ENCODE data around the gene QRICH1. TPM values are rescaled to one million over a fixed set of nuclear protein-coding genes. Genes with fewer than 3 reads are reported as not detected.
A peak's percentile ranks its signal among the peaks of the same experiment; 100 is the strongest.

Gene QRICH1
- total and polyA plus RNA-seq, 2 of the 13 experiments (the other 11 are each of a cell fraction or from before 2014, with no cell fraction given): 52.6 to 102 TPM

DNA sequence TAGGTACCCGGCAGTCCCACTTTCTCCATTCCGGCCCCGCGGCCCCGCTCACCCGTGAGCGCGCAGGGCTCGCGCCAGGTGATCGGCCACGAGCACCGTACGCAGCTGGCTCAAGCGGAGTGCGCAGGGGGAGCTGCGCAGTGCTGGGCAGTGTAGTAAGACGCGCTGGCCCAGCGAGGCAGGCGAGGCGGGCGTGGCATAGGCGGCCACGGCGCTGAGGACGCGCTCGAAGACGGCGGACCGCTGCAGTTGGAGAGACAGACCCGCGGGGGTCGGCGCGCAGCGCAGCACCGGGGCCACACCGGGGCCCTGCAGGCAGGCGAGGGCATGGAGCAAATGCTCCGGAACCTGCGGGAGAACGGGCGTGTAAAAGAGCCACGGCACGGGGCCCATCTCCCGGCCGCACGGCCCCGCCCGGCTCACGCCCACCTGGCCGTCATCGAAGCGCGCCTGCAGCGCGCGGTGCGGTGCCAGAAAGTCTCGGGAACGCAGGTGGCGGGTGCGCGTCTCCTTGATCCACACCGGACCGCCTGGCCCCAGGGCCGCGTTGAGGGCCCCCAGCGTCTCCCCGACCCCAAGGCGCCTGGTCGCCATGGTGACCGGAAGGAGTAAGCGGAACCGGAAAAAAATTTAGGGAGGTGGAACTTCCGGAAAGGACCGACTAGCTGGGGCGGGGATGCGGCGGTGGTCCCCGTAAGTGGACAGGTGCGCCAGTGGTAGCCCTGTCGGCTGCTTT is 75.7 kb downstream of the QRICH1 start, which contains the start of gene DALRD3 (continued):
- TF ChIP-seq, protein P1, sequence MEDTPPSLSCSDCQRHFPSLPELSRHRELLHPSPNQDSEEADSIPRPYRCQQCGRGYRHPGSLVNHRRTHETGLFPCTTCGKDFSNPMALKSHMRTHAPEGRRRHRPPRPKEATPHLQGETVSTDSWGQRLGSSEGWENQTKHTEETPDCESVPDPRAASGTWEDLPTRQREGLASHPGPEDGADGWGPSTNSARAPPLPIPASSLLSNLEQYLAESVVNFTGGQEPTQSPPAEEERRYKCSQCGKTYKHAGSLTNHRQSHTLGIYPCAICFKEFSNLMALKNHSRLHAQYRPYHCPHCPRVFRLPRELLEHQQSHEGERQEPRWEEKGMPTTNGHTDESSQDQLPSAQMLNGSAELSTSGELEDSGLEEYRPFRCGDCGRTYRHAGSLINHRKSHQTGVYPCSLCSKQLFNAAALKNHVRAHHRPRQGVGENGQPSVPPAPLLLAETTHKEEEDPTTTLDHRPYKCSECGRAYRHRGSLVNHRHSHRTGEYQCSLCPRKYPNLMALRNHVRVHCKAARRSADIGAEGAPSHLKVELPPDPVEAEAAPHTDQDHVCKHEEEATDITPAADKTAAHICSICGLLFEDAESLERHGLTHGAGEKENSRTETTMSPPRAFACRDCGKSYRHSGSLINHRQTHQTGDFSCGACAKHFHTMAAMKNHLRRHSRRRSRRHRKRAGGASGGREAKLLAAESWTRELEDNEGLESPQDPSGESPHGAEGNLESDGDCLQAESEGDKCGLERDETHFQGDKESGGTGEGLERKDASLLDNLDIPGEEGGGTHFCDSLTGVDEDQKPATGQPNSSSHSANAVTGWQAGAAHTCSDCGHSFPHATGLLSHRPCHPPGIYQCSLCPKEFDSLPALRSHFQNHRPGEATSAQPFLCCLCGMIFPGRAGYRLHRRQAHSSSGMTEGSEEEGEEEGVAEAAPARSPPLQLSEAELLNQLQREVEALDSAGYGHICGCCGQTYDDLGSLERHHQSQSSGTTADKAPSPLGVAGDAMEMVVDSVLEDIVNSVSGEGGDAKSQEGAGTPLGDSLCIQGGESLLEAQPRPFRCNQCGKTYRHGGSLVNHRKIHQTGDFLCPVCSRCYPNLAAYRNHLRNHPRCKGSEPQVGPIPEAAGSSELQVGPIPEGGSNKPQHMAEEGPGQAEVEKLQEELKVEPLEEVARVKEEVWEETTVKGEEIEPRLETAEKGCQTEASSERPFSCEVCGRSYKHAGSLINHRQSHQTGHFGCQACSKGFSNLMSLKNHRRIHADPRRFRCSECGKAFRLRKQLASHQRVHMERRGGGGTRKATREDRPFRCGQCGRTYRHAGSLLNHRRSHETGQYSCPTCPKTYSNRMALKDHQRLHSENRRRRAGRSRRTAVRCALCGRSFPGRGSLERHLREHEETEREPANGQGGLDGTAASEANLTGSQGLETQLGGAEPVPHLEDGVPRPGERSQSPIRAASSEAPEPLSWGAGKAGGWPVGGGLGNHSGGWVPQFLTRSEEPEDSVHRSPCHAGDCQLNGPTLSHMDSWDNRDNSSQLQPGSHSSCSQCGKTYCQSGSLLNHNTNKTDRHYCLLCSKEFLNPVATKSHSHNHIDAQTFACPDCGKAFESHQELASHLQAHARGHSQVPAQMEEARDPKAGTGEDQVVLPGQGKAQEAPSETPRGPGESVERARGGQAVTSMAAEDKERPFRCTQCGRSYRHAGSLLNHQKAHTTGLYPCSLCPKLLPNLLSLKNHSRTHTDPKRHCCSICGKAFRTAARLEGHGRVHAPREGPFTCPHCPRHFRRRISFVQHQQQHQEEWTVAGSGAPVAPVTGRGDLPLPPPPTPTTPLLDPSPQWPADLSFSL (CRISPR knock-in tag; IDR thresholded peaks at IDR 0.05): no peak
- no peak for TF ChIP-seq ZNF143 (CRISPR knock-in tag; IDR thresholded peaks at IDR 0.05)
- TF ChIP-seq, protein P2, sequence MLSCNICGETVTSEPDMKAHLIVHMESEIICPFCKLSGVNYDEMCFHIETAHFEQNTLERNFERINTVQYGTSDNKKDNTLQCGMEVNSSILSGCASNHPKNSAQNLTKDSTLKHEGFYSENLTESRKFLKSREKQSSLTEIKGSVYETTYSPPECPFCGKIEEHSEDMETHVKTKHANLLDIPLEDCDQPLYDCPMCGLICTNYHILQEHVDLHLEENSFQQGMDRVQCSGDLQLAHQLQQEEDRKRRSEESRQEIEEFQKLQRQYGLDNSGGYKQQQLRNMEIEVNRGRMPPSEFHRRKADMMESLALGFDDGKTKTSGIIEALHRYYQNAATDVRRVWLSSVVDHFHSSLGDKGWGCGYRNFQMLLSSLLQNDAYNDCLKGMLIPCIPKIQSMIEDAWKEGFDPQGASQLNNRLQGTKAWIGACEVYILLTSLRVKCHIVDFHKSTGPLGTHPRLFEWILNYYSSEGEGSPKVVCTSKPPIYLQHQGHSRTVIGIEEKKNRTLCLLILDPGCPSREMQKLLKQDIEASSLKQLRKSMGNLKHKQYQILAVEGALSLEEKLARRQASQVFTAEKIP (CRISPR knock-in tag; IDR thresholded peaks at IDR 0.05; ENCODE audit: borderline replicate concordance): no peak
- TF ChIP-seq, protein P3, sequence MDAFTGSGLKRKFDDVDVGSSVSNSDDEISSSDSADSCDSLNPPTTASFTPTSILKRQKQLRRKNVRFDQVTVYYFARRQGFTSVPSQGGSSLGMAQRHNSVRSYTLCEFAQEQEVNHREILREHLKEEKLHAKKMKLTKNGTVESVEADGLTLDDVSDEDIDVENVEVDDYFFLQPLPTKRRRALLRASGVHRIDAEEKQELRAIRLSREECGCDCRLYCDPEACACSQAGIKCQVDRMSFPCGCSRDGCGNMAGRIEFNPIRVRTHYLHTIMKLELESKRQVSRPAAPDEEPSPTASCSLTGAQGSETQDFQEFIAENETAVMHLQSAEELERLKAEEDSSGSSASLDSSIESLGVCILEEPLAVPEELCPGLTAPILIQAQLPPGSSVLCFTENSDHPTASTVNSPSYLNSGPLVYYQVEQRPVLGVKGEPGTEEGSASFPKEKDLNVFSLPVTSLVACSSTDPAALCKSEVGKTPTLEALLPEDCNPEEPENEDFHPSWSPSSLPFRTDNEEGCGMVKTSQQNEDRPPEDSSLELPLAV (CRISPR knock-in tag; conservative IDR thresholded peaks at IDR 0.05; ENCODE audit: low read depth): no peak
- TF ChIP-seq TRIM24 (CRISPR knock-in tag; IDR thresholded peaks at IDR 0.05): no peak
- peak; percentile 99 for TF ChIP-seq ZC3H13 (CRISPR knock-in tag; IDR thresholded peaks at IDR 0.05)
- TF ChIP-seq IRX3 (CRISPR knock-in tag; IDR thresholded peaks at IDR 0.05; ENCODE audit: borderline replicate concordance, low read depth): no peak
- TF ChIP-seq, protein P4, sequence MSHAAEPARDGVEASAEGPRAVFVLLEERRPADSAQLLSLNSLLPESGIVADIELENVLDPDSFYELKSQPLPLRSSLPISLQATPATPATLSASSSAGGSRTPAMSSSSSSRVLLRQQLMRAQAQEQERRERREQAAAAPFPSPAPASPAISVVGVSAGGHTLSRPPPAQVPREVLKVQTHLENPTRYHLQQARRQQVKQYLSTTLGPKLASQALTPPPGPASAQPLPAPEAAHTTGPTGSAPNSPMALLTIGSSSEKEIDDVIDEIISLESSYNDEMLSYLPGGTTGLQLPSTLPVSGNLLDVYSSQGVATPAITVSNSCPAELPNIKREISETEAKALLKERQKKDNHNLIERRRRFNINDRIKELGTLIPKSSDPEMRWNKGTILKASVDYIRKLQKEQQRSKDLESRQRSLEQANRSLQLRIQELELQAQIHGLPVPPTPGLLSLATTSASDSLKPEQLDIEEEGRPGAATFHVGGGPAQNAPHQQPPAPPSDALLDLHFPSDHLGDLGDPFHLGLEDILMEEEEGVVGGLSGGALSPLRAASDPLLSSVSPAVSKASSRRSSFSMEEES (CRISPR knock-in tag; IDR thresholded peaks at IDR 0.05): no peak
- TF ChIP-seq MED1 (CRISPR knock-in tag; IDR thresholded peaks at IDR 0.05): 0 out of 2 replicates have a peak, but pooled peaks have one; percentile 20
- peak; percentile 70 for TF ChIP-seq SOX13 (IDR thresholded peaks at IDR 0.05)
- no peak; a peak in 1 of 4 replicates for TF ChIP-seq SOX13 (CRISPR knock-in tag; conservative IDR thresholded peaks at IDR 0.05 in 1 of 2, IDR thresholded peaks at IDR 0.05 in 1 of 2)
- TF ChIP-seq ZNF224 (CRISPR knock-in tag; IDR thresholded peaks at IDR 0.05): no peak
- peak; percentile 98 for TF ChIP-seq HNRNPLL (IDR thresholded peaks at IDR 0.05; ENCODE audit: low read depth, low read length, poor library complexity, severe bottlenecking)
- TF ChIP-seq, protein P5, sequence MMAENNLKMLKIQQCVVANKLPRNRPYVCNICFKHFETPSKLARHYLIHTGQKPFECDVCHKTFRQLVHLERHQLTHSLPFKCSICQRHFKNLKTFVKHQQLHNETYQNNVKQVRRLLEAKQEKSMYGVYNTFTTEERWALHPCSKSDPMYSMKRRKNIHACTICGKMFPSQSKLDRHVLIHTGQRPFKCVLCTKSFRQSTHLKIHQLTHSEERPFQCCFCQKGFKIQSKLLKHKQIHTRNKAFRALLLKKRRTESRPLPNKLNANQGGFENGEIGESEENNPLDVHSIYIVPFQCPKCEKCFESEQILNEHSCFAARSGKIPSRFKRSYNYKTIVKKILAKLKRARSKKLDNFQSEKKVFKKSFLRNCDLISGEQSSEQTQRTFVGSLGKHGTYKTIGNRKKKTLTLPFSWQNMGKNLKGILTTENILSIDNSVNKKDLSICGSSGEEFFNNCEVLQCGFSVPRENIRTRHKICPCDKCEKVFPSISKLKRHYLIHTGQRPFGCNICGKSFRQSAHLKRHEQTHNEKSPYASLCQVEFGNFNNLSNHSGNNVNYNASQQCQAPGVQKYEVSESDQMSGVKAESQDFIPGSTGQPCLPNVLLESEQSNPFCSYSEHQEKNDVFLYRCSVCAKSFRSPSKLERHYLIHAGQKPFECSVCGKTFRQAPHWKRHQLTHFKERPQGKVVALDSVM (CRISPR knock-in tag; IDR thresholded peaks at IDR 0.05): no peak
- no peak for TF ChIP-seq ZNF207 (IDR thresholded peaks at IDR 0.05; ENCODE audit: borderline replicate concordance)

Measured in HepG2 (cell line).